HUES48 (cell line): Measurements from ENCODE around the gene NDE1.
A peak's percentile ranks its signal among the peaks of the same experiment; 100 is the strongest.
"Not testable (repeated sequence)": the region's sequence is repeated elsewhere in the genome, so short reads cannot be mapped to it uniquely, and the experiment has no call there.

Source experiments
- H3K27ac ChIP-seq: one replicate; pipeline ENCODE4 v1.7.0; 2013; ENCODE audit warnings: low read depth, low read length, inconsistent platforms
- H3K27me3 ChIP-seq: 2 replicates; pipeline ENCODE4 v1.6.1; 2013; ENCODE audit warnings: mild to moderate bottlenecking, low read length; ENCODE audit not compliant: control insufficient read depth, insufficient read depth
- H3K36me3 ChIP-seq: 2 replicates; pipeline ENCODE4 v1.6.1; 2013; ENCODE audit warnings: low read length; ENCODE audit not compliant: control insufficient read depth, insufficient read depth
- H3K4me1 ChIP-seq: 2 replicates; pipeline ENCODE4 v1.6.1; 2013; ENCODE audit warnings: mild to moderate bottlenecking, low read length; ENCODE audit not compliant: control insufficient read depth, insufficient read depth
- H3K4me3 ChIP-seq: 2 replicates; pipeline ENCODE4 v1.5.1; 2013; ENCODE audit warnings: mild to moderate bottlenecking, low read depth, low read length
- H3K9ac ChIP-seq: 2 replicates; pipeline ENCODE4 v1.6.1; 2013; ENCODE audit warnings: mild to moderate bottlenecking, low read depth, low read length, moderate library complexity
- H3K9me3 ChIP-seq: 2 replicates; pipeline ENCODE4 v1.6.1; 2013; ENCODE audit warnings: low read length; ENCODE audit not compliant: control insufficient read depth, insufficient read depth

Gene NDE1

DNA sequence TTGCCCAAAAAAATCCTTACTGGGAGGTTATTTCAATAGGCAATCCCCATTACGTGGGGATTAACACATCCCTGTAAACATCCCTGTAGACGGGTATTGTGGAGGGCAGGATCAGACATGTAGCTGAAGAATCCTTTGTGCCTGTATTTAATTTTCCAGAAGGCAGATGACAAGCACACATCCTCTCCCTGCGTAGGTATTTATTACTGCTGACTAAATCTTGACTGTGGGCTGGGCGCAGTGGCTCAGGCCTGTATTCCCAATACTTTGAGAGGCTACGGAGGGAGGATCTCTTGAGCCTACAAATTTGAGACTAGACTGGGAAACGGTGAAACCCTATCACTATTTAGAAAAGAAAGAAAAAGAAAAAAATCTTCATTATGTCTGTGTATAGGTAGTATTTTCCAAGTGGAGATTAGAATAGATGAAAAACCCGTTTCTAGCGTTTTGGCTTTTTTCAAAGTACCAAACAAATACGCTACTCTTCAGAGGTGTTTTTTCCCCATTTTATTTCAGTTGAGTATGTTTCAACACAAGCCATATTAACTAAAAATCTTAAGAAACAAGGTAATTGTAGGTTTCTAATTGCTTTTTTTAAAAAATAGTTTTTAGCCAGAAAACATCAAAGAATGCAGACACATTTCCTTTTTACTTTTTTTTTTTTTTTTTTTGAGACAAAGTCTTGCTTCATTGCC, 5.6 kb upstream of the NDE1 start:
- no peak overlapping the region for H3K4me3 ChIP-seq
- no peaks in the 10 kb centered on the region for H3K9me3 ChIP-seq
- H3K27ac ChIP-seq, result peak overlapping the region; percentile 91
- no peaks in the 10 kb centered on the region for H3K36me3 ChIP-seq
- H3K4me1 ChIP-seq, result peaks cover 11% of the 10 kb centered on the region
- H3K27me3 ChIP-seq, result no peaks in the 10 kb centered on the region
- H3K9ac ChIP-seq, result no peak overlapping the region

DNA sequence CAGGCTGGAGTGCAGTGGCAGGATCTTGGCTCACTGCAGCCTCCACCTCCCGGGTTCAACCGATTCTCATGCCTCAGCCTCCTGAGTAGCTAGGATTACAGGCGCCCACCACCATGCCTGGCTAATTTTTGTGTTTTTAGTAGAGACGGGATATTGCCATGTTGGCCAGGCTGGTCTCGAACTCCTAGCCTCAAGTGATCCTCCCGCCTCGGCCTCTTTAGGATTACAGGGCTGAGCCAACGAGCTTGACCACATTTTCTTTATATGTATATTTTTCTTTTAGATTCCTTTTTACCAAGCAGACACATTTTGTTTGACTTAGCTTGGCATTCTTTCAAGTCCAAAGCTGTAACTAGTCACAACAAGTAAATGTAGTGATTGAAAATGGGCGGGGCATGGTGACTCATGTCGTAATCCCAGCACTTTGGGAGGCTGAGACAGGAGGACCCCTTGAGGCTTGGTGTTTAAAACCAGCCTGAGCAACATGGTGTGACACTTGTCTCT, 5.0 kb upstream of the NDE1 start:
- H3K9me3 ChIP-seq, H3K27me3 ChIP-seq, H3K4me3 ChIP-seq, H3K36me3 ChIP-seq, H3K27ac ChIP-seq, H3K9ac ChIP-seq: not testable (repeated sequence)
- H3K4me1 ChIP-seq, result peaks cover 11% of the 10 kb centered on the region

DNA sequence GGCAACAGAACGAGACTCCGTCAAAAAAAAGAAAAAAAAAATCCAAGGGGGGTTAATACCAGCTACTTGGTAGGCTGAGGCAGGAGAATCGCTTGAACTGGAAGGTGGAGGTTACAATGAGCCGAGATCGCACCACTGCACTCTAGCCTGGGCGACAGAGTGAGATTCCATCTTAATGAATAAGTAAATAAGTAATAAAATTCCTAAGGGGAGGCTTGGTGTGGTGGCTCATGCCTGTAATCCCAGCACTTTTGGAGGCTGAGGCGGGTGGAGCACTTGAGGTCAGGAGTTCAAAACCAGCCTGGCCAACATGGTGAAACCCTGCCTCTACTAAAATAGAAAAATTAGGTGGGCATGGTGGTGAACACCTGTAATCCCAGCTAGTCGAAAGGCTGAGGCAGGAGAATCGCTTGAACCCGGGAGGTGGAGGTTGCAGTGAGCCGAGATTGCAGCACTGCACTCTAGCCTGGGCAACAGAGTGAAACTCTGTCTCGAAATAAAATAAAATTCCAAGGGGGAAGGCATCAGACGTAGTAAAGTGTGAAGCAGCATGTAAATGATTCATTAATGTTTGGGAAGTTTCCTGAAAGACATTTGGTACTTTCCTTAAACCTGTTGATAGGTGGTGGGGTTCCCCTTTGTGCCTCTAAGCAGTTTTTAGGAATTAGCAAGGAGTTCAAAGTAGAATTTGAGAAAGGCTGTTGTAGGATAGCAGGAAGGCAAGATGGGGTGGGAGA, 3.3 kb upstream of the NDE1 start:
- not testable (repeated sequence) for H3K27me3 ChIP-seq, H3K4me3 ChIP-seq, H3K36me3 ChIP-seq, H3K9ac ChIP-seq, H3K27ac ChIP-seq, H3K4me1 ChIP-seq, H3K9me3 ChIP-seq

DNA sequence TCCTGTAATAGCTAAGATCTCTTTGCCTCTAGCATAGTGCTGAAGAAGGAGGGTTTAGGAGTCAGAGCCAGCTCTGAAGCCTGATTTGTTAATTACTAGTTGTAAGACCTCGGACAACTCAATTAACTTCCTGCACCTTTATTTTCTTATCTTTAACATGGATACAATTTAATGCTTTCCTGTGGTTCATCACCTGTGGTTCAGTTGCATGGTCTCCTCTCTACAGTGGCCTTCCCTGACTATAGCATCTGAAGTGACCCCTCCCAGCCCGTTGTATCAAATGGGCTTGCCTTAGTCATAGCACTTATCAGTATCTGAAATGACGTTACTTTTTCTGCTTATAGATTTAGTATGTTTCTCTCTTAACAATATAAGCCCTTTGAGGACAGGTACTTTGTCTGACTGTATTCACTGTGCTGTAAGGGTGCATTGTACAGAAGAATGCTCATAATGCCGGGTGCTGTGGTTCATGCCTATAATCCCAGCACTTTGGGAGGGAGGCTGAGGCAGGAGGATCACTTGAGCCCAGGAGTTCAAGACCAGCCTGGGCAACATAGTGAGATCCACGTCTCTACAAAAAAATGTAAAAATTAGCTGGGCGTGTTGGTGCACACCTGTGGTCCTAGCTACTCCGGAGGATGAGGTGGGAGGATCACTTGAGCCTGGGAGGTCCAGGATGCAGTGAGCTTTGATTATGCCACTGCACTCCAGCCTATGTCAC, 2.6 kb upstream of the NDE1 start:
- H3K4me3 ChIP-seq, result no peak overlapping the region

DNA sequence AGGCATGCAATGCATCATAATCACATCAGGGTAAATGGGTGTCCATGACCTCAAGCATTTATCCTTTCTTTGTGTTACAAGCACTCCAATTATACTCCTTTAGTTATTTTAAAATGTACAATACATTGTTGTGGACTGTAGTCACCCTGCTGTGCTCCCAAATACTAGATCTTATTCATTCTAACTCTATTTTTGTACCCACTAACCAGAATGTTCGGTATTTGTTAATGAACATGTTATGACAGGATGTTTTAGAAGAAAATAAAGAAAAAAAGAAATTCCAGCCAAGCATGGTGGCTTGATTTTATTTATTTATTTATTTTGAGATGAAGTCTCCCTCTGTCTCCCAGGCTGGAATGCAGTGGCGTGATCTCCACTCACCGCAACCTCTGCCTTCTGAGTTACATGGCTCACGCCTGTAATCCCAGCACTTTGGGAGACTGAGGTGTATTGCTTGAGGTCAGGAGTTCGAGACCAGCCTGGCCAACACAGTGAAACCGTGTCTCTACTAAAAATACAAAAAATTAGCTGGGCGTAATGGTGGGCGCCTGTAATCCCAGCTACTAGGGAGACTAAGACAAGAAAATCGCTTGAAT, 1.8 kb upstream of the NDE1 start:
- Histone ChIP-seq H3K36me3 (peaks cover 11% of the 10 kb centered on the region), H3K4me3 (no peak overlapping the region), H3K27ac (no peak overlapping the region), H3K9ac (no peak overlapping the region), H3K27me3 (no peaks in the 10 kb centered on the region), H3K9me3 (no peaks in the 10 kb centered on the region), H3K4me1 (0 out of 2 replicates have a peak, but pooled peaks cover 4% of the 10 kb centered on the region)

More for the DNA sequence above, 2.6 kb upstream of the NDE1 start:
- Histone ChIP-seq H3K36me3 (peaks cover 4% of the 10 kb centered on the region), H3K27ac (no peak overlapping the region), H3K9ac (no peak overlapping the region), H3K27me3 (no peaks in the 10 kb centered on the region), H3K4me1 (0 out of 2 replicates have a peak, but pooled peaks cover 4% of the 10 kb centered on the region), H3K9me3 (no peaks in the 10 kb centered on the region)

DNA sequence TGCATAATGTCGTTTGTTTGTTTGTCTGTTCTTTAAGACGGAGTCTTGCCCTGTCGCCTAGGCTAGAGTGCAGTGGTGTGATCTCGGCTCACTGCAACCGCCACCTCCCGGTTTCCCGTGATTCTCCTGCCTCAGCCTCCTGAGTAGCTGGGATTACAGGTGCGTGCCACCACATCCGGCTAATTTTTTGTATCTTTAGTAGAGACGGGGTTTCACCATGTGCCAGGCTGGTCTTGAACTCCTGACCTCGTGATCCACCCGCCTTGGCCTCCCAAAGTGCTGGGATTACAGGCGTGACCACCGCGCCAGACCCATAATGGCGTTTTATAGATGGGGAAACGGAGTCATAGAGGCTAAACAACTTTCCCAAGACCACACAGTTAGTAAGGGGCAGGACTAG, 734 bp upstream of the NDE1 start:
- H3K9me3 ChIP-seq, H3K27me3 ChIP-seq, H3K9ac ChIP-seq, H3K4me1 ChIP-seq, H3K27ac ChIP-seq: not testable (repeated sequence)
- H3K4me3 ChIP-seq, result peak overlapping the region; percentile 57
- H3K36me3 ChIP-seq, result peaks cover 13% of the 10 kb centered on the region

DNA sequence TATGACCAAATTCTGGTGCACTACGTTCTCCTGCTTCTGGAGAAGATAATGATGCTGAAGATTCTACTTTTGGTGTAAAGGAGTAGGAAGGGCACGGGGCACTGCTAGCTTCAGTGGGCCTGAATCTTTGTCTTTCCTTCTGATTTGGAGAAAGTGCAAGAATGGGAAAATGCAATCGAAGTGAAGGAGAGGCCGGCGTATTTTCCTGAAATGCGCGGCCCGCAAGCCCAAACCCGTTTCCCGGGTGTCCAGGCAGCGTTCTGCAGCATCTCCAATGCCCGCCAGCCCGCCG, 372 bp upstream of the NDE1 start:
- Histone ChIP-seq H3K4me3 (peak overlapping the region; percentile 57), H3K27ac (peak overlapping the region; percentile 54), H3K36me3 (peaks cover 13% of the 10 kb centered on the region), H3K9me3 (no peaks in the 10 kb centered on the region), H3K4me1 (no peaks in the 10 kb centered on the region), H3K9ac (no peak overlapping the region), H3K27me3 (no peaks in the 10 kb centered on the region)

DNA sequence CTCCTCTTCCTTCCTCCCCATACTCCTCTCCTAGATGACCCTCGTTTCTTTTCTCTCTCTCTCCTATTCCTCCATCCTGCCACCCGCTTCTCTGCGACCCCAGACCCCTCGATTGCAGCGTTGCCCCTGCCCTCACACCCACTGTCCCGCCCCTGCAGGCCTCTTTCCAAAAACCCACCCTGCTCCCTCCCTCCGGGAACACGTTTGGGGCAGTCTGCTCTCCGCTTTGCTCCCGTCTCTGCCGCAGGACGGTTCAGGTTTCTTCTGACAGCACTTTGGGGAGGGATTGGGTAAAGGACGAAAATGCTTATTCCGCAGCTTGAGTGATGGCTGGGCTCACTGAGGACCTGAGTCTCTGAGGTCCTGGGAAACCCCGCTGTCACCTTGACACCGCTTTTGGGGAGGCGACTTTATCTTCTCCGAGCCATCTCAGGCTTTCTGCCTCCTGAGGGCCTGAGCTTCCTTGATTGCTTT, 690 bp downstream of the NDE1 start:
- Histone ChIP-seq H3K27me3 (no peaks in the 10 kb centered on the region), H3K9ac (no peak overlapping the region), H3K4me1 (no peaks in the 10 kb centered on the region), H3K27ac (peak overlapping the region; percentile 75), H3K9me3 (no peaks in the 10 kb centered on the region), H3K36me3 (peaks cover 13% of the 10 kb centered on the region), H3K4me3 (peak overlapping the region; percentile 97)

DNA sequence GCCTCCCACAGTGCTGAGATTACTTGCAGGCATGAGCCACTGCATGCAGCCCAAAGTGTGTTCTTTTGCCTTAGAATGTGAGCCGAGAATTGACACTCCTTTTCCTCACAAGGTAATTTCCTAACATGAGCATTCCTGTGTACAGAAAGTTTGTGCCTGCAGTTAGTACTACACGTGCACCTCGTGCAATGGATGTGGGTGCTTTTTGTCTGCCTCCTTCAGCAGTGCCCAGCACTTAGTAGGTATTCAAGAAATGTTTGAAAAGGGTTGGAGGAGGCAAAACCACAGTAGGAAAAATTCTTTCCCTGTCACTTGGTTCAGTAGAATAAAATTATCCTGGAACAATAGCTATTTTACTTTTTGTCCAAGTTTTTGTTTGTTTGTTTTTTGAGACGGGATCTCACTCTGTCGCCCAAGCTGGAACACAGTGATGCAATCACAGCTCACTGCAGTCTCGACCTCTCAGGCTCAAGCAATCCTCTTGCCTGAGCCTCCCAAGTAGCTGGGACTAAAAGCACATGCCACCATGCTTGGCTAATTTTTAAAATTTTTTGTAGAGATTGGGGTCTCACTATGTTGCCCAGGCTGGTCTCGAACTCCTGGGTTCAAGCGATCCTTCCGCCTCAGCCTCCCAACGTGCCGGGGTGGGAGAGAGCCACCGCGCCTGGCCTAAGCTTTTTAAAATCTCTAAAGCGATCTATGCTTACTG, 2.4 kb downstream of the NDE1 start:
- H3K9me3 ChIP-seq, result no peaks in the 10 kb centered on the region
- H3K4me3 ChIP-seq, result no peak overlapping the region
- H3K9ac ChIP-seq, result no peak overlapping the region
- no peak overlapping the region for H3K27ac ChIP-seq
- peaks cover 13% of the 10 kb centered on the region for H3K36me3 ChIP-seq
- H3K4me1 ChIP-seq, result no peaks in the 10 kb centered on the region
- H3K27me3 ChIP-seq, result no peaks in the 10 kb centered on the region

DNA sequence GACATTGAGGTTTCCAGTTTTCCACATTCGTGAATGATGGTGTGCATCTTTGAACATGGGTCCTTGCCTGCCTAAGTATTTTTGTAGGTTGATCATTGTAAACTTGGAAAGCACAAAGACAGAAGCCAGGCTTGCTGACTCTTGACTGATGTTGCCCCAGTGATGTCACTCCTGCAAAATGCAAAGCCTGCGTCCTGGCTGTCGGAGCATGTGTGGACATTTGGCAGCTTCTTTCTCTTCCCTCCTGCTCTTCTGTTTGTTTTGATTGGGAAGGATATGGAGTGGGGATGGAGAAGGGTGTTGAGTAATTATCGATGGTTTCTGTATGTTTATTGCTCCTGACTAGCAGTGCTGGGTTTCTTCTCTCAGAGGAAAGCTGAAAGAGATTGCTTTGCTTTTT, 3.2 kb downstream of the NDE1 start:
- Histone ChIP-seq H3K4me3 (no peak overlapping the region), H3K4me1 (no peaks in the 10 kb centered on the region), H3K9ac (no peak overlapping the region), H3K9me3 (no peaks in the 10 kb centered on the region), H3K27ac (no peak overlapping the region), H3K36me3 (peaks cover 13% of the 10 kb centered on the region), H3K27me3 (no peaks in the 10 kb centered on the region)
